Thoracic aorta (tissue), 2 donors: Measurements from ENCODE around the gene ANKRD13C. TPM values are rescaled to one million over a fixed set of nuclear protein-coding genes. Genes with fewer than 3 reads are reported as not detected.
"Not testable (repeated sequence)": the region's sequence is repeated elsewhere in the genome, so short reads cannot be mapped to it uniquely, and the experiment has no call there.

Experiments used
- ATAC-seq: fragments of 150-250 bp; one replicate; pipeline ENCODE4 v1.8.0; 2017; ENCODE audit warnings: low read depth; ENCODE audit not compliant: insufficient number of reproducible peaks, low FRiP score
- DNase-seq: peaks from one replicate; pipeline ENCODE4 v3.0.0-alpha.2; 2020; ENCODE audit warnings: low spot score
- H3K27ac ChIP-seq, 2 donors: fragments of 200-600 bp; sonication (generic); 1 replicate in 1 of 2; 2 replicates in 1 of 2; pipeline ENCODE4 v1.5.1; 2016; ENCODE audit warnings: mild to moderate bottlenecking in 2 of 2, moderate library complexity in 2 of 2
- H3K27me3 ChIP-seq: fragments of 200-600 bp; sonication (generic); replicated peaks from 2 replicates; pipeline ENCODE4 v1.6.0; 2016; ENCODE audit warnings: mild to moderate bottlenecking; ENCODE audit not compliant: insufficient read depth
- H3K36me3 ChIP-seq: fragments of 200-600 bp; sonication (generic); one replicate; pipeline ENCODE4 v1.5.1; 2016
- H3K4me1 ChIP-seq, 2 donors: fragments of 200-600 bp; sonication (generic); 1 replicate in 1 of 2; 2 replicates in 1 of 2; pipeline versions ENCODE4 v1.5.1 to v1.6.0; 2016; ENCODE audit warnings: low read depth in 2 of 2, mild to moderate bottlenecking in 1 of 2; ENCODE audit not compliant: control insufficient read depth in 1 of 2
- H3K4me3 ChIP-seq: fragments of 200-600 bp; sonication (generic); 2 replicates; pipeline ENCODE4 v1.5.1; 2016; ENCODE audit warnings: mild to moderate bottlenecking
- H3K9me3 ChIP-seq: fragments of 200-600 bp; sonication (generic); 2 replicates; pipeline ENCODE4 v1.5.1; 2016
- total RNA-seq, 2 donors: library from RNA; depleted of rRNA; stranded (reverse); fragments of >200 nt; gene quantifications; one replicate each; pipeline versions ENCODE4 v1.1.0 to v1.2.3, GENCODE V29; 2016
- TF ChIP-seq, protein P1 (sequence below): fragments of 200-600 bp; sonication (generic); IDR thresholded peaks from one replicate; pipeline ENCODE4 v1.5.1; 2019; ENCODE audit warnings: antibody characterized with exemption

Gene ANKRD13C
- total RNA-seq, 2 donors from 2014 or later = 19.6 to 34.4 TPM

DNA sequence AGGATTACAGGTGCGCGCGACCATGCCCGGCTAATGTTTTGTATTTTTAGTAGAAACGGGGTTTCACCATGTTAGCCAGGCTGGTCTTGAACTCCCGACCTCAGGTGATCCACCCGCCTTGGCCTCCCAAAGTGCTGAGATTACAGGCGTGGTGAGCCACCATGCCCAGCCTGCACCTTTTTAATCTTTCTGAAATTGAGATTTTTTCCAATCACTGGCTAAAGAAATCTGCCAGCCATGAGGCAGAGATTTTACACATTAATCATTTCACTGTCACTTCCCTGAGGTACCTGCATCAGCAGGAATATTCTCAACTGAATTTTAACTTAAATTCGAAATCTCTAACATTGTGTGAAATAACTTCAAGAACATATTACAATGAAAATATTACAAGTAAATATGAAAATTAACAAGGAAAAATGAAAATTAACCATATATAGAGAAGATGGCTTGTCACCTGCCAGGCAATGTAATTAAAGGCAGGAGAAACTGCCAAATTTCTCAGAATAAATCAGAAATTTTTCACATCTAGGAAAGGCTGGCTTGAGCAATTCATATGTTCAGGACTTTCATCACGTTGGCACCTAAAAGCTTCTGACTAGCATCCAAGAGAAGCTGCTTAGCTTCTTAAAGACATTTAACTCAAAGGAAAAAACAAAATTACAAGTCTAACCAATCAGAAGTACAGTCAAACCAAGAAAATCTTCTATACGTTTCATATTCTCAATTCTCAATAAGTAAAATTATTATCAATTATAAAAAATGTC, 5.9 kb downstream of the ANKRD13C start:
- Histone ChIP-seq H3K9me3 (no peaks in the 10 kb centered on the region), H3K4me3 (no peak overlapping the region), H3K27ac (no peak overlapping the region), H3K27me3 (no peaks in the 10 kb centered on the region), H3K36me3 (peaks cover 5% of the 10 kb centered on the region), H3K4me1 (peaks cover 17 to 38% of the 10 kb centered on the region in 2 donors)
- TF ChIP-seq, protein P1, sequence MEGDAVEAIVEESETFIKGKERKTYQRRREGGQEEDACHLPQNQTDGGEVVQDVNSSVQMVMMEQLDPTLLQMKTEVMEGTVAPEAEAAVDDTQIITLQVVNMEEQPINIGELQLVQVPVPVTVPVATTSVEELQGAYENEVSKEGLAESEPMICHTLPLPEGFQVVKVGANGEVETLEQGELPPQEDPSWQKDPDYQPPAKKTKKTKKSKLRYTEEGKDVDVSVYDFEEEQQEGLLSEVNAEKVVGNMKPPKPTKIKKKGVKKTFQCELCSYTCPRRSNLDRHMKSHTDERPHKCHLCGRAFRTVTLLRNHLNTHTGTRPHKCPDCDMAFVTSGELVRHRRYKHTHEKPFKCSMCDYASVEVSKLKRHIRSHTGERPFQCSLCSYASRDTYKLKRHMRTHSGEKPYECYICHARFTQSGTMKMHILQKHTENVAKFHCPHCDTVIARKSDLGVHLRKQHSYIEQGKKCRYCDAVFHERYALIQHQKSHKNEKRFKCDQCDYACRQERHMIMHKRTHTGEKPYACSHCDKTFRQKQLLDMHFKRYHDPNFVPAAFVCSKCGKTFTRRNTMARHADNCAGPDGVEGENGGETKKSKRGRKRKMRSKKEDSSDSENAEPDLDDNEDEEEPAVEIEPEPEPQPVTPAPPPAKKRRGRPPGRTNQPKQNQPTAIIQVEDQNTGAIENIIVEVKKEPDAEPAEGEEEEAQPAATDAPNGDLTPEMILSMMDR = no peak
- no peak for DNase-seq
- no peak for ATAC-seq

DNA sequence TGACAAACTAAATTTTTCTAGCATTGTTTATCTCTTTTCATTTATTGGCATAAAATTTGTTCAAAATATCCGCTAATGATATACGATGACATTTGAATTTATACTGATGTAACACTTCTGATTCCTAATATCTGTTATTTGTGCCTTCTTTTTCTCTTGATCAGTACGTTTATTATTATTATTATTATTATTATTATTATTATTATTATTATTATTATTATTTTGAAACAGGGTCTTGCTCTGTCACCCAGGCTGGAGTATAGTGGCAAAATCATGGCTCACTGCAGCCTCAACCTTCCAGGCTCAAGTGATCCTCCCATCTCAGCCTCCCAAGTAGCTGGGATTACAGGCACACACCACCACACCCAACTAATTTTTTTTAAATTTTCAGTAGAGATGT, 14.9 kb downstream of the ANKRD13C start:
- not testable (repeated sequence) for DNase-seq, H3K27me3 ChIP-seq, ATAC-seq, H3K36me3 ChIP-seq, H3K9me3 ChIP-seq, H3K27ac ChIP-seq, H3K4me1 ChIP-seq, H3K4me3 ChIP-seq

DNA sequence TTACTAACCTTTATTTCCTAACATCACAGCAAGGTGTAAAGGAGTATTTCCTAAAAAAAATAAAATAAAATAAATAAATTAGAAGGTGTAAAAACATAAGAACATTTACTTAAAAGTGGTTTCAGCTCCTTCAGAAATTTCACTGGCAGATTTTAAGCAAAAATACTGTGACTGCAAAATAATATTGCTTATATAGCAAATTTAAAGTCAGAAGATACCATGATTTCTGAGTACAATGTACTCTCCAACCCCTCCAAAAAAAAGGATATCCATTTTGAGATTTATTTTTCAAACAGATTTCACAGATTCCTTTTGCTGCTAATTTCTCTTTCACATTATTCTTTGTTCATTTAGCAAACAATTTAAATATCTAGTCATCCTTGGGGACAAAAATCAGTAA, 18.5 kb downstream of the ANKRD13C start:
- ATAC-seq = no peak
- Histone ChIP-seq H3K9me3 (no peaks in the 10 kb centered on the region), H3K4me3 (no peak overlapping the region), H3K4me1 (peaks cover 0 to 13% of the 10 kb centered on the region in 2 donors), H3K27me3 (no peaks in the 10 kb centered on the region), H3K36me3 (peaks cover 7% of the 10 kb centered on the region), H3K27ac (no peak overlapping the region)
- TF ChIP-seq, protein P1 = no peak
- DNase-seq = no peak

DNA sequence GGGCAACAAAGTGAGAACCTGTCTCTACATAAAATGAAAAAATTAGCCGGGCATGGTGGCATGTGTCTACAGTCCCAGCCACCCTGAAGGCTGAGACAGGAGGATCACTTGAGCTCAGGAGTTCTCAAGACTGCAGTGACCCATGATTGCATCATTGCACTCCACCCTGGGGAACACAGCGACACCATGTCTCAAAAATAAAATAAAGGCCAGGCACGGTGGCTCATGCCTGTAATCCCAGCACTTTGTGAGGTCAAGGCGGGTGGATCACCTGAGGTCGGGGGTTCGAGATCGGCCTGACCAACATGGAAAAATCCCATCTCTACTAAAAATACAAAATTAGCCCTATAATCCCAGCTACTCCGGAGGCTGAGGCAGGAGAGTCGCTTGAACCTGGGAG, 20.1 kb downstream of the ANKRD13C start:
- no peaks in the 10 kb centered on the region for H3K9me3 ChIP-seq
- no peak for DNase-seq
- no peak overlapping the region for H3K27ac ChIP-seq
- no peaks in the 10 kb centered on the region for H3K27me3 ChIP-seq
- TF ChIP-seq, protein P1 = no peak
- no peak overlapping the region for H3K4me3 ChIP-seq
- peaks cover 7% of the 10 kb centered on the region for H3K36me3 ChIP-seq
- no peak for ATAC-seq
- H3K4me1 ChIP-seq = peaks cover 0 to 13% of the 10 kb centered on the region in 2 donors

DNA sequence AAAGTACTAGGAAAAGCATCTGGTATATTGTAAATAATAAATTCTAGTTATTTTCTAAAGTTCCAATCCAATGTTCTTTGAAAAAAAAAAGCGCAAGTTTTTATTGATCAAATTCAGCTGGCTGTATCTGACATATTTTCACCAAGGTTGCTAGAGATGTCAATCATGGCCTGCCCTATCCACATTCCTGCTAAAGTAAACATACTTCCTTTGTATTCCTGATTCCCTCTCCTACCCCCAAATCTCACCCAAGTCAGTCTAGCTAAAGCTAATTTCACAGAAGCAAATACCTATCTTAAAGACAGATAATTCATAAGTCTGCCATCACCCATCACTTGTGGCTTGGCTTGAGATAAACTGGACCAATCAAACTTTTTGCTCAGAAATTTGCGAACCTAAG, 21.3 kb downstream of the ANKRD13C start:
- no peak for ATAC-seq
- no peak overlapping the region for H3K27ac ChIP-seq
- TF ChIP-seq, protein P1 = no peak

DNA sequence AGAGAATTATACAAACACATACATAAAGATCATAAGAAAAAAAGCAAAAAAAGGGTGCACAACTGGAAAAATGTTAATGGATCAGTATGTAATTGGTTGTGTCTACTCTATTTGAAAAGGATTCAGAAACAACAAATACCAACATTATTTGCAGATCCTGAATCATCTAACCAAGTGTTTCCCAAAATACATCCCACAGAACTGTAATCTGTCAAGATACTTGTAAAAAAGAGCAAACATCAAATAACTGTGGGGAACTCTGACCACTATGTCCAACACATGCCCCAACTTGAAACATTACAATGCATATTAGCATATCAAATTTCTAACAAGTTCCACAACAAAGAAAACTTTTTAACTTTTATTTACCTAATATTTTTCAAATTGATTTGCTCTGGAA, 22.6 kb downstream of the ANKRD13C start:
- TF ChIP-seq, protein P1 = no peak
- Histone ChIP-seq H3K4me3 (no peak overlapping the region), H3K27ac (no peak overlapping the region), H3K4me1 (peaks cover 0 to 13% of the 10 kb centered on the region in 2 donors), H3K9me3 (no peaks in the 10 kb centered on the region), H3K36me3 (peaks cover 4% of the 10 kb centered on the region), H3K27me3 (no peaks in the 10 kb centered on the region)
- no peak for ATAC-seq
- no peak for DNase-seq

More for the DNA sequence above, 21.3 kb downstream of the ANKRD13C start:
- Histone ChIP-seq H3K27me3 (no peaks in the 10 kb centered on the region), H3K36me3 (peaks cover 4% of the 10 kb centered on the region), H3K4me3 (no peak overlapping the region), H3K4me1 (peaks cover 0 to 13% of the 10 kb centered on the region in 2 donors), H3K9me3 (no peaks in the 10 kb centered on the region)
- no peak for DNase-seq
